Epithelial cell of proximal tubule (primary cell): ENCODE measurements around the gene UBAC1. TPM values are rescaled to one million over a fixed set of nuclear protein-coding genes. Genes with fewer than 3 reads are reported as not detected.

Experiments used
- DNase-seq: peaks from one replicate; pipeline ENCODE4 v3.0.0-alpha.2; 2011; ENCODE audit warnings: low read depth
- H3K4me3 ChIP-seq: 2 replicates; pipeline ENCODE4 v1.5.1; 2011; ENCODE audit warnings: low read depth, mild to moderate bottlenecking, low read length
- total RNA-seq: library from RNA; depleted of rRNA; stranded (reverse); fragments of >200 nt; gene quantifications from 2 replicates; pipeline ENCODE4 v1.2.3, GENCODE V29; 2015
- TF ChIP-seq, protein P1 (sequence below): conservative IDR thresholded peaks from 2 replicates; pipeline ENCODE4 v1.5.1; 2012; ENCODE audit warnings: low read depth, mild to moderate bottlenecking, low read length

The UBAC1 gene
- total RNA-seq, 1 donor from 2014 or later = 40.9 TPM

- no peak for DNase-seq
- peak overlapping the region; percentile 93 for H3K4me3 ChIP-seq
- TF ChIP-seq, protein P1, sequence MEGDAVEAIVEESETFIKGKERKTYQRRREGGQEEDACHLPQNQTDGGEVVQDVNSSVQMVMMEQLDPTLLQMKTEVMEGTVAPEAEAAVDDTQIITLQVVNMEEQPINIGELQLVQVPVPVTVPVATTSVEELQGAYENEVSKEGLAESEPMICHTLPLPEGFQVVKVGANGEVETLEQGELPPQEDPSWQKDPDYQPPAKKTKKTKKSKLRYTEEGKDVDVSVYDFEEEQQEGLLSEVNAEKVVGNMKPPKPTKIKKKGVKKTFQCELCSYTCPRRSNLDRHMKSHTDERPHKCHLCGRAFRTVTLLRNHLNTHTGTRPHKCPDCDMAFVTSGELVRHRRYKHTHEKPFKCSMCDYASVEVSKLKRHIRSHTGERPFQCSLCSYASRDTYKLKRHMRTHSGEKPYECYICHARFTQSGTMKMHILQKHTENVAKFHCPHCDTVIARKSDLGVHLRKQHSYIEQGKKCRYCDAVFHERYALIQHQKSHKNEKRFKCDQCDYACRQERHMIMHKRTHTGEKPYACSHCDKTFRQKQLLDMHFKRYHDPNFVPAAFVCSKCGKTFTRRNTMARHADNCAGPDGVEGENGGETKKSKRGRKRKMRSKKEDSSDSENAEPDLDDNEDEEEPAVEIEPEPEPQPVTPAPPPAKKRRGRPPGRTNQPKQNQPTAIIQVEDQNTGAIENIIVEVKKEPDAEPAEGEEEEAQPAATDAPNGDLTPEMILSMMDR = no peak
These were observed 1.4 kb downstream of the UBAC1 start for GRCh38 chr9:135959814-135960213.

- TF ChIP-seq, protein P1 = no peak
- no peak overlapping the region for H3K4me3 ChIP-seq
- DNase-seq = no peak
These were observed 2.7 kb downstream of the UBAC1 start for GRCh38 chr9:135958485-135958884.

- TF ChIP-seq, protein P1 = no peak
- no peak overlapping the region for H3K4me3 ChIP-seq
- DNase-seq = no peak
These were observed 3.7 kb downstream of the UBAC1 start for GRCh38 chr9:135957431-135957830.

DNA sequence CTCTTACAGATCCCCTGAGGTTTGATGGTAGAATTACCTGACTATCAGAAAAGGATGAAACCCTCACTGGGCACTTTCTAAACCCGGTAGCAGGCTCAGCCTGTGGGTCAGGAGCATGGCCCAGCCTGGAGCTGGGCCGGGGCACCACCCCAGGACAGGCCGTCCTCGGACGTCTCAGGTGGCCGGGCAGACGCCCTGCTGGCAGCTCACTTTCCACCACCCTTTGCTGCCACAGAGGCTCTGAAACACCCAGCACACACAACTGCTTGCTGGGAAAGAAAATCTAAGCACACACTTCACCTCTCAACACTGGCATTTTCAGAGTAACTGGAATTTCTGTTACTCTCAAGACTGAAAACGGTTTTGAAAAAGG is 4.4 kb downstream of the UBAC1 start:
- no peak for DNase-seq
- TF ChIP-seq, protein P1 = no peak
- no peak overlapping the region for H3K4me3 ChIP-seq

- TF ChIP-seq, protein P1 = no peak
- no peak for DNase-seq
- no peak overlapping the region for H3K4me3 ChIP-seq
These were observed 5.0 kb downstream of the UBAC1 start for GRCh38 chr9:135955934-135956801.

DNA sequence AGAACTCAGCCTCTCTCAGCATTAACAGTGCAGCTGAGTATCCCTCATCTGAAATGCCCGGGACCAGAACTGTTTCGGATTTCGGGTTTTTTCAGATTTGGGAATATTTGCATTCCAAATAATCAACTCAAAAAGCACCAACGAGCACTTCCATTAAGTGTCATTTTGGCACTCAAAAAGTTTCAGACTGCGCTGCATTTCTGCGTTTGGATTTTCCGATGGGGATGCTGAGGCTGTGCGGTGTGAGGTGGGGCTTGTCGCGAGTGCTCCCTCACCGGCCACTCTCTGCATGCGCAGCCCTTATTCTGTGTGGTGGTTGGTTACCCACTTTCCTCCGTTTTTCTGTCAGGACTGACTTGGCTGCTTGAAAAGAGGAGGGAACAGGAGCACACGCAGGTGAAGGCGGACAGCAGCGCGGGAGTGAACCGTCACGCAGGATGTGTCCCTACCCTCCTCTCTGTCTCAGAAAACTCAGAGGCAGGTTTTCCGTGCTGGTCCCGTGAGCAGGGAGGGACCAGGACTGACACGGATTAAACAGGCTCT is 8.4 kb downstream of the UBAC1 start:
- TF ChIP-seq, protein P1 = no peak
- H3K4me3 ChIP-seq = no peak overlapping the region
- no peak for DNase-seq
